H1 (cell line): ENCODE data around the gene TBX5. TPM values are rescaled to one million over a fixed set of nuclear protein-coding genes. Genes with fewer than 3 reads are reported as not detected.
A peak's percentile ranks its signal among the peaks of the same experiment; 100 is the strongest.

ENCODE experiments used
- CTCF ChIA-PET: fragments of 300-600 bp; sonication (Branson Sonifier 250); formaldehyde crosslinking; loops from one replicate; lab custom pipeline; 2021; ENCODE audit not compliant: partially characterized antibody; lab: Charles Lee
- POLR2A ChIA-PET: fragments of 300-600 bp; sonication (Branson Sonifier 250); formaldehyde crosslinking; loops from one replicate; lab custom pipeline; 2021; ENCODE audit warnings: inconsistent platforms; ENCODE audit not compliant: partially characterized antibody; lab: Charles Lee
- DNase-seq, 2 experiments: peaks; one replicate each; pipeline versions ENCODE4 v3.0.0 to v3.0.0-alpha.2; 2010 to 2022; ENCODE audit warnings: low spot score in 2 of 2, low read depth in 1 of 2, mixed read lengths in 1 of 2
- FAIRE-seq: peaks from 2 replicates; lab custom pipeline; 2011; peaks lifted over from hg19 to GRCh38; lab: Jason Lieb, UNC
- H2AFZ ChIP-seq: 2 replicates; pipeline ENCODE4 v1.8.1; 2012; ENCODE audit warnings: low read length, inconsistent platforms
- H2AK5ac ChIP-seq: 2 replicates; pipeline ENCODE4 v1.6.1; 2013; ENCODE audit warnings: low read depth, low read length
- H2BK120ac ChIP-seq: replicated peaks from 2 replicates; pipeline ENCODE3; 2013; ENCODE audit warnings: low read depth, low read length, inconsistent platforms
- H2BK12ac ChIP-seq: 2 replicates; pipeline ENCODE4 v1.6.1; 2013; ENCODE audit warnings: low read depth, low read length
- H2BK15ac ChIP-seq: 2 replicates; pipeline ENCODE4 v1.6.1; 2013; ENCODE audit warnings: low read length
- H2BK20ac ChIP-seq: 2 replicates; pipeline ENCODE4 v1.6.1; 2013; ENCODE audit warnings: low read length
- H2BK5ac ChIP-seq: 2 replicates; pipeline ENCODE4 v1.6.1; 2013; ENCODE audit warnings: low read depth, low read length
- H3K14ac ChIP-seq: 2 replicates; pipeline ENCODE4 v1.6.1; 2013; ENCODE audit warnings: inconsistent platforms; ENCODE audit not compliant: insufficient read length
- H3K18ac ChIP-seq: 2 replicates; pipeline ENCODE4 v1.6.1; 2013; ENCODE audit warnings: low read length; ENCODE audit errors: extremely low read depth
- H3K23ac ChIP-seq: 2 replicates; pipeline ENCODE4 v1.6.1; 2013; ENCODE audit warnings: inconsistent platforms; ENCODE audit not compliant: insufficient read length
- H3K23me2 ChIP-seq: 2 replicates; pipeline ENCODE4 v1.6.1; 2013; ENCODE audit warnings: low read depth, low read length
- H3K27ac ChIP-seq: 2 replicates; pipeline ENCODE4 v1.6.1; 2011; ENCODE audit warnings: low read depth, low read length, inconsistent platforms
- H3K27me3 ChIP-seq, 4 experiments: replicated peaks in 1 of 4; 1 replicate in 1 of 4; 2 replicates in 3 of 4; pipeline versions ENCODE4 v1.6.1 to v1.8.1; 2011 to 2013; ENCODE audit warnings: low read length in 3 of 4, mild to moderate bottlenecking in 3 of 4, inconsistent platforms in 2 of 4, mixed read lengths in 2 of 4, moderate library complexity in 1 of 4; ENCODE audit not compliant: control insufficient read depth in 3 of 4, insufficient read depth in 3 of 4; ENCODE audit errors: extremely low read depth in 1 of 4
- H3K36me3 ChIP-seq, 4 experiments: 2 replicates each; pipeline versions ENCODE4 v1.6.1 to v1.8.1; 2011 to 2013; ENCODE audit warnings: mild to moderate bottlenecking in 4 of 4, low read length in 3 of 4, moderate library complexity in 2 of 4, control low read depth in 1 of 4, inconsistent platforms in 1 of 4; ENCODE audit not compliant: insufficient read depth in 4 of 4, control insufficient read depth in 2 of 4
- H3K4ac ChIP-seq: replicated peaks from 2 replicates; pipeline ENCODE3; 2013; ENCODE audit warnings: low read length, low read depth, mixed read lengths, inconsistent platforms; ENCODE audit not compliant: insufficient read length
- H3K4me1 ChIP-seq, 4 experiments: replicated peaks in 1 of 4; 1 replicate in 1 of 4; 2 replicates in 3 of 4; pipeline versions ENCODE4 v1.6.1 to v1.8.1; 2011 to 2013; ENCODE audit warnings: low read length in 3 of 4, inconsistent platforms in 2 of 4, mixed read lengths in 1 of 4; ENCODE audit not compliant: insufficient read depth in 4 of 4, control insufficient read depth in 3 of 4
- H3K4me2 ChIP-seq, 2 experiments: 2 replicates each; pipeline versions ENCODE4 v1.6.1 to v1.8.1; 2011 to 2013; ENCODE audit warnings: low read depth in 2 of 2, low read length in 2 of 2, control low read depth in 1 of 2, inconsistent platforms in 1 of 2, mild to moderate bottlenecking in 1 of 2; ENCODE audit not compliant: insufficient read depth in 1 of 2
- H3K4me3 ChIP-seq, 4 experiments: fragments of 200-600, 300-600 bp in 1 of 4; sonication (generic), shearing (Covaris generic), sonication (Bioruptor Twin) in 1 of 4; 2 replicates each; pipeline versions ENCODE4 v1.5.1 to v1.8.1; 2011 to 2016; ENCODE audit warnings: low read length in 4 of 4, low read depth in 3 of 4, control low read depth in 2 of 4, inconsistent platforms in 2 of 4, mild to moderate bottlenecking in 2 of 4, mixed read lengths in 1 of 4, moderate library complexity in 1 of 4; ENCODE audit not compliant: insufficient read depth in 2 of 4; ENCODE audit errors: extremely low read depth in 1 of 4
- H3K56ac ChIP-seq: replicated peaks from 2 replicates; pipeline ENCODE3; 2013; ENCODE audit warnings: low read depth, mild to moderate bottlenecking, mixed read lengths, low read length, inconsistent platforms; ENCODE audit not compliant: insufficient read length
- H3K79me1 ChIP-seq: 2 replicates; pipeline ENCODE4 v1.6.1; 2013; ENCODE audit warnings: low read depth, low read length, control low read depth
- H3K79me2 ChIP-seq, 2 experiments: 2 replicates each; pipeline versions ENCODE4 v1.6.1 to v1.8.1; 2012 to 2013; ENCODE audit warnings: low read length in 2 of 2, mild to moderate bottlenecking in 2 of 2, inconsistent platforms in 1 of 2; ENCODE audit not compliant: insufficient read depth in 2 of 2, control insufficient read depth in 1 of 2
- H3K9ac ChIP-seq, 4 experiments: replicated peaks in 1 of 4; 1 replicate in 1 of 4; 2 replicates in 3 of 4; pipeline versions ENCODE4 v1.6.1 to v1.8.1; 2011 to 2013; ENCODE audit warnings: low read depth in 3 of 4, low read length in 3 of 4, control low read depth in 2 of 4, mild to moderate bottlenecking in 2 of 4, moderate library complexity in 2 of 4, inconsistent platforms in 1 of 4; ENCODE audit errors: extremely low read depth in 1 of 4
- H3K9me3 ChIP-seq, 2 experiments: 2 replicates each; pipeline versions ENCODE4 v1.6.1 to v1.8.1; 2012 to 2013; ENCODE audit warnings: mild to moderate bottlenecking in 2 of 2, moderate library complexity in 2 of 2, control low read depth in 1 of 2, inconsistent platforms in 1 of 2, low read depth in 1 of 2, low read length in 1 of 2, mixed read lengths in 1 of 2; ENCODE audit not compliant: insufficient read depth in 2 of 2
- H4K20me1 ChIP-seq, 2 experiments: replicated peaks in 1 of 2; 2 replicates each; pipeline versions ENCODE3 to v1.8.1; 2011 to 2013; ENCODE audit warnings: inconsistent platforms in 2 of 2, low read length in 2 of 2, mild to moderate bottlenecking in 1 of 2; ENCODE audit not compliant: insufficient read depth in 2 of 2, control insufficient read depth in 1 of 2
- H4K5ac ChIP-seq: 2 replicates; pipeline ENCODE4 v1.6.1; 2013; ENCODE audit warnings: low read length, low read depth, mixed read lengths, inconsistent platforms; ENCODE audit not compliant: insufficient read length
- H4K8ac ChIP-seq: 2 replicates; pipeline ENCODE4 v1.8.0; 2013; ENCODE audit warnings: mild to moderate bottlenecking, moderate library complexity, low read length, inconsistent platforms; ENCODE audit not compliant: insufficient read depth; ENCODE audit errors: extremely low read depth
- H4K91ac ChIP-seq: replicated peaks from 2 replicates; pipeline ENCODE3; 2013; ENCODE audit warnings: low read length, mixed read lengths, inconsistent platforms; ENCODE audit not compliant: insufficient read length
- CBX8 ChIP-seq: fragments of 300-800, 300-1000 bp; sonication (generic); IDR thresholded peaks from 2 replicates; pipeline ENCODE4 v1.7.1; 2016; ENCODE audit warnings: low read depth, low read length, borderline replicate concordance
- CREB1 ChIP-seq: IDR thresholded peaks from 2 replicates; pipeline ENCODE4 v1.6.1; 2012; ENCODE audit warnings: inconsistent platforms
- RNF2 ChIP-seq: fragments of 200-900, 300-1000 bp; sonication (generic); IDR thresholded peaks from 2 replicates; pipeline ENCODE4 v1.7.1; 2016; ENCODE audit warnings: borderline replicate concordance, low read depth, mild to moderate bottlenecking, antibody characterized with exemption, low read length; ENCODE audit not compliant: poor library complexity, severe bottlenecking; ENCODE audit errors: missing control alignments
- WGBS, 2 experiments: shearing (Covaris generic) in 1 of 2; methylation state at CpG; one replicate each; pipeline versions ENCODE4 v1.1.6 to v1.1.7; 2013 to 2015; ENCODE audit warnings: low lambda C conversion rate in 2 of 2, mixed read lengths in 2 of 2, inconsistent platforms in 1 of 2, low coverage in 1 of 2, missing lambda C conversion rate in 1 of 2; ENCODE audit not compliant: insufficient replicate concordance in 2 of 2, insufficient coverage in 1 of 2, insufficient read length in 1 of 2; ENCODE audit errors: extremely low coverage in 1 of 2, missing lambda C conversion rate in 1 of 2; 5-methylcytosine and 5-hydroxymethylcytosine counted together
- polyA plus RNA-seq, 7 experiments: library from polyadenylated mRNA; depleted of rRNA in 3 of 7; stranded (reverse) in 5 of 7; unstranded in 2 of 7; fragments of >200 nt in 5 of 7; fragments of 200-250 nt in 2 of 7; gene quantifications; 1 replicate in 5 of 7; 2 replicates in 1 of 7; 4 replicates in 1 of 7; pipeline versions ENCODE4 v1.2.1 to v1.2.3, GENCODE V29; 2011 to 2013; ENCODE audit warnings: missing spikeins in 2 of 7, mixed read lengths in 2 of 7
- total RNA-seq: library from RNA; stranded (reverse); fragmentation: NEBNext Ultra II Directional; extraction: Animal tissue kit (Norgen Biotek cat#: 25700); gene quantifications from 2 replicates; pipeline ENCODE4 v1.2.1, GENCODE V29; 2021

Gene TBX5
- total and polyA plus RNA-seq, 2 of the 8 experiments (the other 6 are each of a cell fraction or from before 2014, with no cell fraction given), result 0.05 TPM; not detected in 1

- H2AFZ ChIP-seq, result no peak overlapping the region
- H3K27me3 ChIP-seq, result peaks cover 98 to 100% (median 99%) of the 10 kb centered on the region in 4 experiments
- no peak overlapping the region for H3K23ac ChIP-seq
- no peak overlapping the region for H3K56ac ChIP-seq
- no peaks in the 10 kb centered on the region; a peak in 1 of 8 replicates for H3K36me3 ChIP-seq
- H3K4ac ChIP-seq, result no peak overlapping the region
- H3K27ac ChIP-seq, result no peak overlapping the region
- H4K8ac ChIP-seq, result peak overlapping the region; percentile 21; the same call in 1 of the 2 replicates
- H2AK5ac ChIP-seq, result no peak overlapping the region
- peaks cover 18 to 36% of the 10 kb centered on the region in 2 experiments for H4K20me1 ChIP-seq
- peak overlapping the region in 1 of 4 experiments; percentile 29; a peak in 1 of 8 replicates for H3K4me3 ChIP-seq
- TF ChIP-seq RNF2, result peak; percentile 66
- TF ChIP-seq CREB1, result no peak
- peak; percentile 89; the same call in 1 of the 2 replicates for TF ChIP-seq CBX8
- 8% methylated on average over 29 of the region's 29 CpGs; no CpG with 5 or more reads in 1 of the 2 experiments for WGBS, 2 experiments
- DNase-seq, result no peak
- H3K79me1 ChIP-seq, result no peaks in the 10 kb centered on the region
- no peak overlapping the region for H3K14ac ChIP-seq
- no peak overlapping the region for H3K9ac ChIP-seq
- no peak for FAIRE-seq
- no peaks in the 10 kb centered on the region; a peak in 1 of 4 replicates for H3K9me3 ChIP-seq
- no peak overlapping the region for H2BK5ac ChIP-seq
- H3K18ac ChIP-seq, result no peak overlapping the region
- no peak overlapping the region for H4K5ac ChIP-seq
- POLR2A ChIA-PET, result interaction anchor here (0.7 kb wide), 1 partner anchor 280 kb away, joined by 3 read pairs; the partner anchor contains the start of gene TBX3
- no peaks in the 10 kb centered on the region for H3K79me2 ChIP-seq
- no peaks in the 10 kb centered on the region for H3K23me2 ChIP-seq
- H2BK12ac ChIP-seq, result peak overlapping the region; percentile 19; the same call in 1 of the 2 replicates
- H2BK15ac ChIP-seq, result no peak overlapping the region
- H3K4me1 ChIP-seq, result peaks cover 13 to 51% (median 29%) of the 10 kb centered on the region in 4 experiments
- H2BK120ac ChIP-seq, result no peak overlapping the region
- CTCF ChIA-PET, result interaction anchor here (1.0 to 2.5 kb wide), 8 partner anchors 11 to 238 kb away, joined by 3 to 14 read pairs (median 4); no protein-coding TSS in a partner anchor
- peak overlapping the region; percentile 57 to 72; a peak in 2 of 4 replicates for H3K4me2 ChIP-seq
- no peak overlapping the region; the same call in 1 of the 2 replicates for H2BK20ac ChIP-seq
- H4K91ac ChIP-seq, result no peak overlapping the region
Observed at GRCh38 chr12:114404083-114404925, 1.6 kb downstream of the TBX5 start.
